HepG2 (cell line): Measurements from ENCODE around the gene C1RL. TPM values are rescaled to one million over a fixed set of nuclear protein-coding genes. Genes with fewer than 3 reads are reported as not detected.

Source experiments
- CBX1 ChIP-seq: IDR thresholded peaks from one replicate; pipeline ENCODE4 v1.6.1; 2016; ENCODE audit warnings: antibody characterized with exemption, low read depth
- CC2D1A ChIP-seq: sonication (generic); formaldehyde crosslinking; IDR thresholded peaks from 2 replicates; pipeline ENCODE4 v1.8.1; 2023; ENCODE audit warnings: mild to moderate bottlenecking, missing genetic modification reagents
- ETV6 ChIP-seq: sonication (generic); formaldehyde crosslinking; conservative IDR thresholded peaks from 2 replicates; pipeline ENCODE4 v1.4.0; 2020; ENCODE audit warnings: missing genetic modification reagents
- HDAC1 ChIP-seq: sonication (generic); formaldehyde crosslinking; IDR thresholded peaks from 2 replicates; pipeline ENCODE4 v1.5.1; 2020; ENCODE audit warnings: mild to moderate bottlenecking, missing genetic modification reagents
- IKZF1 ChIP-seq: fragments of 450-650 bp; IDR thresholded peaks from 2 replicates; pipeline ENCODE4 v1.7.1; 2016
- KAT7 ChIP-seq: IDR thresholded peaks from 2 replicates; pipeline ENCODE4 v1.6.1; 2018; ENCODE audit warnings: borderline replicate concordance, missing compliant biosample characterization
- MTF1 ChIP-seq: sonication (generic); formaldehyde crosslinking; IDR thresholded peaks from 2 replicates; pipeline ENCODE4 v1.5.0; 2020; ENCODE audit warnings: missing genetic modification reagents
- POGZ ChIP-seq: sonication (generic); formaldehyde crosslinking; IDR thresholded peaks from 2 replicates; pipeline ENCODE4 v1.4.0; 2020; ENCODE audit warnings: mild to moderate bottlenecking, missing genetic modification reagents
- RFXANK ChIP-seq: IDR thresholded peaks from 2 replicates; pipeline ENCODE4 v1.6.1; 2016
- RORA ChIP-seq: sonication (generic); formaldehyde crosslinking; IDR thresholded peaks from 2 replicates; pipeline ENCODE4 v1.5.0; 2020; ENCODE audit warnings: mild to moderate bottlenecking, missing genetic modification reagents, moderate library complexity
- SOX13 ChIP-seq, 3 experiments: fragments of 450-650 bp in 1 of 3; sonication (generic) in 1 of 3; formaldehyde crosslinking in 1 of 3; IDR thresholded peaks in 2 of 3; conservative IDR thresholded peaks in 1 of 3; 2 replicates each; pipeline versions ENCODE4 v1.5.0 to v1.6.1; 2016 to 2020; ENCODE audit warnings: antibody characterized with exemption in 1 of 3, mild to moderate bottlenecking in 1 of 3, missing compliant biosample characterization in 1 of 3, missing genetic modification reagents in 1 of 3, moderate library complexity in 1 of 3
- TCF7L2 ChIP-seq: IDR thresholded peaks from 2 replicates; pipeline ENCODE4 v1.6.1; 2011; ENCODE audit warnings: mild to moderate bottlenecking, low read depth, low read length, moderate library complexity
- ZBTB1 ChIP-seq: sonication (generic); formaldehyde crosslinking; IDR thresholded peaks from 2 replicates; pipeline ENCODE4 v1.4.0; 2020; ENCODE audit warnings: missing genetic modification reagents, borderline replicate concordance
- ZFP82 ChIP-seq: sonication (generic); formaldehyde crosslinking; IDR thresholded peaks from 2 replicates; pipeline ENCODE4 v1.5.1; 2020; ENCODE audit warnings: mild to moderate bottlenecking, missing genetic modification reagents, borderline replicate concordance
- ZNF24 ChIP-seq: fragments of 450-650 bp; IDR thresholded peaks from 2 replicates; pipeline ENCODE4 v1.6.1; 2017; ENCODE audit warnings: antibody characterized with exemption, mild to moderate bottlenecking
- ZNF253 ChIP-seq: sonication (generic); formaldehyde crosslinking; IDR thresholded peaks from 2 replicates; pipeline ENCODE4 v1.8.0; 2022; ENCODE audit warnings: mild to moderate bottlenecking, missing genetic modification reagents, borderline replicate concordance
- ZNF383 ChIP-seq: sonication (generic); formaldehyde crosslinking; IDR thresholded peaks from 2 replicates; pipeline ENCODE4 v1.4.0; 2020; ENCODE audit warnings: missing genetic modification reagents, mild to moderate bottlenecking, borderline replicate concordance
- ZNF644 ChIP-seq: IDR thresholded peaks from 2 replicates; pipeline ENCODE4 v1.6.1; 2016; ENCODE audit warnings: low read depth
- ZNF703 ChIP-seq: sonication (generic); formaldehyde crosslinking; IDR thresholded peaks from 2 replicates; pipeline ENCODE4 v1.5.1; 2020; ENCODE audit warnings: missing genetic modification reagents, mild to moderate bottlenecking, moderate library complexity, borderline replicate concordance
- ZNF768 ChIP-seq: sonication (generic); formaldehyde crosslinking; IDR thresholded peaks from 2 replicates; pipeline ENCODE4 v1.4.0; 2020; ENCODE audit warnings: missing genetic modification reagents
- ZNF775 ChIP-seq: sonication (generic); formaldehyde crosslinking; IDR thresholded peaks from 2 replicates; pipeline ENCODE4 v1.4.0; 2020; ENCODE audit warnings: missing genetic modification reagents, mild to moderate bottlenecking, moderate library complexity, borderline replicate concordance
- polyA plus RNA-seq, 8 experiments: library from polyadenylated mRNA; depleted of rRNA in 3 of 8; stranded (reverse) in 7 of 8; unstranded in 1 of 8; fragments of >200 nt; fragmentation: Illumina TruSeq in 4 of 8; extraction: Trizol in 4 of 8; gene quantifications; 2 replicates each; pipeline versions ENCODE4 v1.2.1 to v1.2.3, GENCODE V29; 2011 to 2016; ENCODE audit warnings: low read depth in 4 of 8, missing spikeins in 1 of 8, mixed read lengths in 1 of 8; ENCODE audit not compliant: insufficient read depth in 1 of 8
- total RNA-seq, 5 experiments: library from RNA; depleted of rRNA; stranded (reverse); fragments of >200 nt; fragmentation: Illumina TruSeq; extraction: Trizol; gene quantifications; 2 replicates each; pipeline ENCODE4 v1.2.3, GENCODE V29; 2016; ENCODE audit warnings: low read depth in 1 of 5
- TF ChIP-seq, protein P1 (sequence below): IDR thresholded peaks from 2 replicates; pipeline ENCODE4 v1.6.1; 2016; ENCODE audit warnings: mild to moderate bottlenecking, missing biosample characterization, missing genetic modification reagents
- TF ChIP-seq, protein P2 (sequence below): sonication (generic); formaldehyde crosslinking; conservative IDR thresholded peaks from 2 replicates; pipeline ENCODE4 v1.4.0; 2020; ENCODE audit warnings: mild to moderate bottlenecking, missing genetic modification reagents, moderate library complexity
- TF ChIP-seq, protein P3 (sequence below): sonication (generic); formaldehyde crosslinking; IDR thresholded peaks from 2 replicates; pipeline ENCODE4 v1.8.0; 2022; ENCODE audit warnings: missing genetic modification reagents, low read depth, mild to moderate bottlenecking, borderline replicate concordance
- TF ChIP-seq, protein P4 (sequence below): fragments of 450-650 bp; IDR thresholded peaks from 2 replicates; pipeline ENCODE4 v1.6.1; 2017; ENCODE audit warnings: mild to moderate bottlenecking
- TF ChIP-seq, protein P5 (sequence below): sonication (generic); formaldehyde crosslinking; IDR thresholded peaks from 2 replicates; pipeline ENCODE4 v1.8.1; 2023; ENCODE audit warnings: mild to moderate bottlenecking, missing genetic modification reagents, borderline replicate concordance

The C1RL gene
- total and polyA plus RNA-seq, 2 of the 13 experiments (the other 11 are each of a cell fraction or from before 2014, with no cell fraction given), result 28.9 to 53.1 TPM

DNA sequence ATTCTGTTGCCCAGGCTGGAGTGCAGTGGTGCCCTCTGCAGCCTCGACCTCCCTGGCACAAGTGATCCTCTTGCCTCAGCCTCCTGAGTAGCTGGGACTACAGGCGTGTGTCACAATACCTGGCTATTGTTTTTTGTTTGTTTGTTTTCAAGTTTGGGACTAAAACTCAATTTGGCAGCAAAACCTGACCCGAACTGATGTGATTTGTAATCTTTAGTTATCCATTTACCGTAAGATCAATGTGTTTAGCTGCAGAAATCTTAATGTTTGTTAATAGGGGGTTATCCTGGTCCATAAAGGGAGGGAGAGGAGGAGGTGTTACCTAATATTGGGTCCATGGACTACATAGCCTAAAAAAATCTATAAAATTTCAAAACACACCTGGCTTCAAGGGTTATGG, 49.2 kb downstream of the C1RL start (continued):
- TF ChIP-seq, protein P1, sequence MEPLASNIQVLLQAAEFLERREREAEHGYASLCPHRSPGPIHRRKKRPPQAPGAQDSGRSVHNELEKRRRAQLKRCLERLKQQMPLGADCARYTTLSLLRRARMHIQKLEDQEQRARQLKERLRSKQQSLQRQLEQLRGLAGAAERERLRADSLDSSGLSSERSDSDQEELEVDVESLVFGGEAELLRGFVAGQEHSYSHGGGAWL (CRISPR knock-in tag), result no peak
- TF ChIP-seq, protein P2, sequence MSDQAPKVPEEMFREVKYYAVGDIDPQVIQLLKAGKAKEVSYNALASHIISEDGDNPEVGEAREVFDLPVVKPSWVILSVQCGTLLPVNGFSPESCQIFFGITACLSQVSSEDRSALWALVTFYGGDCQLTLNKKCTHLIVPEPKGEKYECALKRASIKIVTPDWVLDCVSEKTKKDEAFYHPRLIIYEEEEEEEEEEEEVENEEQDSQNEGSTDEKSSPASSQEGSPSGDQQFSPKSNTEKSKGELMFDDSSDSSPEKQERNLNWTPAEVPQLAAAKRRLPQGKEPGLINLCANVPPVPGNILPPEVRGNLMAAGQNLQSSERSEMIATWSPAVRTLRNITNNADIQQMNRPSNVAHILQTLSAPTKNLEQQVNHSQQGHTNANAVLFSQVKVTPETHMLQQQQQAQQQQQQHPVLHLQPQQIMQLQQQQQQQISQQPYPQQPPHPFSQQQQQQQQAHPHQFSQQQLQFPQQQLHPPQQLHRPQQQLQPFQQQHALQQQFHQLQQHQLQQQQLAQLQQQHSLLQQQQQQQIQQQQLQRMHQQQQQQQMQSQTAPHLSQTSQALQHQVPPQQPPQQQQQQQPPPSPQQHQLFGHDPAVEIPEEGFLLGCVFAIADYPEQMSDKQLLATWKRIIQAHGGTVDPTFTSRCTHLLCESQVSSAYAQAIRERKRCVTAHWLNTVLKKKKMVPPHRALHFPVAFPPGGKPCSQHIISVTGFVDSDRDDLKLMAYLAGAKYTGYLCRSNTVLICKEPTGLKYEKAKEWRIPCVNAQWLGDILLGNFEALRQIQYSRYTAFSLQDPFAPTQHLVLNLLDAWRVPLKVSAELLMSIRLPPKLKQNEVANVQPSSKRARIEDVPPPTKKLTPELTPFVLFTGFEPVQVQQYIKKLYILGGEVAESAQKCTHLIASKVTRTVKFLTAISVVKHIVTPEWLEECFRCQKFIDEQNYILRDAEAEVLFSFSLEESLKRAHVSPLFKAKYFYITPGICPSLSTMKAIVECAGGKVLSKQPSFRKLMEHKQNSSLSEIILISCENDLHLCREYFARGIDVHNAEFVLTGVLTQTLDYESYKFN (CRISPR knock-in tag), result peak; percentile 41
- TF ChIP-seq, protein P3, sequence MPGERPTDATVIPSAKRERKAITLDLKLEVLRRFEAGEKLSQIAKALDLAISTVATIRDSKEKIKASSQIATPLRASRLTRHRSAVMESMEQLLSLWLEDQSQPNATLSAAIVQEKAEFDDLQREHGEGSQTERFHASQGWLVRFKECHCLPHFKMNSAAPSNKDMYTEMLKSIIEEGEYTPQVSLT (CRISPR knock-in tag), result no peak
- TF ChIP-seq POGZ (no peak), SOX13 (IDR thresholded peaks at IDR 0.05) (no peak), SOX13 (CRISPR knock-in tag; conservative IDR thresholded peaks at IDR 0.05 in 1 of 2, IDR thresholded peaks at IDR 0.05 in 1 of 2) (peak in 1 of 2 experiments; percentile 5; a peak in 1 of 4 replicates), ZNF644 (CRISPR knock-in tag) (no peak), ZNF703 (no peak), ZNF768 (CRISPR knock-in tag) (no peak), ZNF383 (CRISPR knock-in tag) (no peak), TCF7L2 (no peak), CC2D1A (no peak), ETV6 (CRISPR knock-in tag) (no peak), ZNF775 (no peak), IKZF1 (no peak), CBX1 (no peak), HDAC1 (0 out of 2 replicates have a peak, but pooled peaks have one; percentile 10), MTF1 (CRISPR knock-in tag) (no peak), ZNF24 (no peak), ZNF253 (no peak), KAT7 (no peak), ZBTB1 (CRISPR knock-in tag) (no peak), RFXANK (CRISPR knock-in tag) (no peak), ZFP82 (CRISPR knock-in tag) (no peak), RORA (CRISPR knock-in tag) (no peak)
- TF ChIP-seq, protein P4, sequence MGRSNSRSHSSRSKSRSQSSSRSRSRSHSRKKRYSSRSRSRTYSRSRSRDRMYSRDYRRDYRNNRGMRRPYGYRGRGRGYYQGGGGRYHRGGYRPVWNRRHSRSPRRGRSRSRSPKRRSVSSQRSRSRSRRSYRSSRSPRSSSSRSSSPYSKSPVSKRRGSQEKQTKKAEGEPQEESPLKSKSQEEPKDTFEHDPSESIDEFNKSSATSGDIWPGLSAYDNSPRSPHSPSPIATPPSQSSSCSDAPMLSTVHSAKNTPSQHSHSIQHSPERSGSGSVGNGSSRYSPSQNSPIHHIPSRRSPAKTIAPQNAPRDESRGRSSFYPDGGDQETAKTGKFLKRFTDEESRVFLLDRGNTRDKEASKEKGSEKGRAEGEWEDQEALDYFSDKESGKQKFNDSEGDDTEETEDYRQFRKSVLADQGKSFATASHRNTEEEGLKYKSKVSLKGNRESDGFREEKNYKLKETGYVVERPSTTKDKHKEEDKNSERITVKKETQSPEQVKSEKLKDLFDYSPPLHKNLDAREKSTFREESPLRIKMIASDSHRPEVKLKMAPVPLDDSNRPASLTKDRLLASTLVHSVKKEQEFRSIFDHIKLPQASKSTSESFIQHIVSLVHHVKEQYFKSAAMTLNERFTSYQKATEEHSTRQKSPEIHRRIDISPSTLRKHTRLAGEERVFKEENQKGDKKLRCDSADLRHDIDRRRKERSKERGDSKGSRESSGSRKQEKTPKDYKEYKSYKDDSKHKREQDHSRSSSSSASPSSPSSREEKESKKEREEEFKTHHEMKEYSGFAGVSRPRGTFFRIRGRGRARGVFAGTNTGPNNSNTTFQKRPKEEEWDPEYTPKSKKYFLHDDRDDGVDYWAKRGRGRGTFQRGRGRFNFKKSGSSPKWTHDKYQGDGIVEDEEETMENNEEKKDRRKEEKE, result no peak
- TF ChIP-seq, protein P5, sequence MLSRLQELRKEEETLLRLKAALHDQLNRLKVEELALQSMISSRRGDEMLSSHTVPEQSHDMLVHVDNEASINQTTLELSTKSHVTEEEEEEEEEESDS (CRISPR knock-in tag), result no peak
